Endometrial microvascular endothelial cells (primary cell): ENCODE results near the gene GPR4. TPM values are rescaled to one million over a fixed set of nuclear protein-coding genes. Genes with fewer than 3 reads are reported as not detected.
"Not testable (repeated sequence)": the region's sequence is repeated elsewhere in the genome, so short reads cannot be mapped to it uniquely, and the experiment has no call there.

Experiments
- in situ Hi-C: cut with HindIII; loops from 2 replicates; pipeline ENCODE4 v1.10.0; 2017; ENCODE audit warnings: low sequenced_read_pairs, low pct_unique_long_range_greater_than_20kb; ENCODE audit errors: inconsistent ontology term
- total RNA-seq: library from RNA; depleted of rRNA; stranded (reverse); fragments of >200 nt; gene quantifications from one replicate; pipeline ENCODE4 v1.2.3, GENCODE V29; 2015; ENCODE audit errors: inconsistent ontology term

GPR4 gene
- total RNA-seq, 1 donor from 2014 or later: 42.0 TPM

- in situ Hi-C loops: no loop called here
These were observed 27.7 kb upstream of the GPR4 start for GRCh38 chr19:45629704-45630103.

- in situ Hi-C loops: not testable (repeated sequence)
These were observed 26.2 kb upstream of the GPR4 start for GRCh38 chr19:45628219-45628618.

GRCh38 chr19:45623984-45624383, 22.0 kb upstream of the GPR4 start:
- in situ Hi-C loops: no loop called here

- in situ Hi-C loops: no loop called here
These were observed 20.0 kb upstream of the GPR4 start for GRCh38 chr19:45621976-45622503.

GRCh38 chr19:45621389-45621788, 19.4 kb upstream of the GPR4 start:
- in situ Hi-C loops: no loop called here

- in situ Hi-C loops: no loop called here
These were observed 14.6 kb upstream of the GPR4 start for GRCh38 chr19:45616704-45617017.

- in situ Hi-C loops: no loop called here
These were observed 14.0 kb upstream of the GPR4 start for GRCh38 chr19:45615795-45616703.

GRCh38 chr19:45615056-45615455, 13.0 kb upstream of the GPR4 start:
- in situ Hi-C loops: not testable (repeated sequence)

- in situ Hi-C loops: no loop called here
These were observed 12.1 kb upstream of the GPR4 start for GRCh38 chr19:45613926-45614725.

GRCh38 chr19:45608948-45609347, 6.9 kb upstream of the GPR4 start:
- in situ Hi-C loops: no loop called here

GRCh38 chr19:45607071-45608029, 5.3 kb upstream of the GPR4 start:
- in situ Hi-C loops: no loop called here

- in situ Hi-C loops: no loop called here
These were observed 897 bp downstream of the GPR4 start for GRCh38 chr19:45601115-45601514.

- in situ Hi-C loops: no loop called here
These were observed 1.6 kb downstream of the GPR4 start for GRCh38 chr19:45600340-45600885.

- in situ Hi-C loops: no loop called here
These were observed 2.7 kb downstream of the GPR4 start for GRCh38 chr19:45599286-45599685.

- in situ Hi-C loops: no loop called here
These were observed 3.6 kb downstream of the GPR4 start for GRCh38 chr19:45598267-45599001.

- in situ Hi-C loops: no loop called here
These were observed 4.4 kb downstream of the GPR4 start for GRCh38 chr19:45597425-45598111.

- in situ Hi-C loops: no loop called here
These were observed 6.2 kb downstream of the GPR4 start for GRCh38 chr19:45595814-45596213.
